Peyer's patch (tissue), 4 donors: Measurements from ENCODE around the gene CBX5.

ENCODE experiments used
- POLR2A ChIP-seq, 2 donors: fragments of 450-650 bp; IDR thresholded peaks; one replicate each; pipeline ENCODE4 v1.5.1; 2017; ENCODE audit warnings: antibody characterized with exemption in 2 of 2, mild to moderate bottlenecking in 2 of 2, moderate library complexity in 2 of 2
- TF ChIP-seq, protein P1 (sequence below), 6 experiments: fragments of 450-650 bp in 4 of 6; fragments of 200-600 bp in 2 of 6; sonication (generic) in 1 of 6; IDR thresholded peaks; one replicate each; pipeline ENCODE4 v1.5.1; 2017 to 2019; ENCODE audit warnings: antibody characterized with exemption in 6 of 6, mild to moderate bottlenecking in 3 of 6, moderate library complexity in 1 of 6

DNA sequence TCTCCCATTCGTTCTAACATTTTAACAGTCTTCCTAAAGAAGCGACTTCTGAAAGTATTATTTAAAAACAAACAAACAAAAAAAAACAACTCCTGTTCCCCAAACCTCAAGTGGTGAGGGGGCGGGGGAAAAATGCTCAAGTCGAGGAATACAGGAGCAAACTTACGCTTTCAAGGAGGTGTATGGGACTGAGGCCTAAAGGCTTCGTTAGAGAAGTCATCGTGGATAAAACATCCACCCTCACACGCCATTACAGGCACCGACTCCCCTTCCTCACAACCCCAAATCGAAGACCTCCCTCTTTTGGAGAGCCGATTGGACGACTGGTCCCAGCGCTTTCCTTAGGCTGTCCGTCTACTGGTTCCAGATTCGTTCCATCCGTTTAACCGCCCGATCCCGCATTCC is 693 bp downstream of the CBX5 start:
- TF ChIP-seq, protein P1, sequence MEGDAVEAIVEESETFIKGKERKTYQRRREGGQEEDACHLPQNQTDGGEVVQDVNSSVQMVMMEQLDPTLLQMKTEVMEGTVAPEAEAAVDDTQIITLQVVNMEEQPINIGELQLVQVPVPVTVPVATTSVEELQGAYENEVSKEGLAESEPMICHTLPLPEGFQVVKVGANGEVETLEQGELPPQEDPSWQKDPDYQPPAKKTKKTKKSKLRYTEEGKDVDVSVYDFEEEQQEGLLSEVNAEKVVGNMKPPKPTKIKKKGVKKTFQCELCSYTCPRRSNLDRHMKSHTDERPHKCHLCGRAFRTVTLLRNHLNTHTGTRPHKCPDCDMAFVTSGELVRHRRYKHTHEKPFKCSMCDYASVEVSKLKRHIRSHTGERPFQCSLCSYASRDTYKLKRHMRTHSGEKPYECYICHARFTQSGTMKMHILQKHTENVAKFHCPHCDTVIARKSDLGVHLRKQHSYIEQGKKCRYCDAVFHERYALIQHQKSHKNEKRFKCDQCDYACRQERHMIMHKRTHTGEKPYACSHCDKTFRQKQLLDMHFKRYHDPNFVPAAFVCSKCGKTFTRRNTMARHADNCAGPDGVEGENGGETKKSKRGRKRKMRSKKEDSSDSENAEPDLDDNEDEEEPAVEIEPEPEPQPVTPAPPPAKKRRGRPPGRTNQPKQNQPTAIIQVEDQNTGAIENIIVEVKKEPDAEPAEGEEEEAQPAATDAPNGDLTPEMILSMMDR (IDR thresholded peaks at IDR 0.05): no peak
- TF ChIP-seq POLR2A (IDR thresholded peaks at IDR 0.05): no peak
